PC-9 (cell line): ENCODE results near the gene PHF21B. TPM values are rescaled to one million over a fixed set of nuclear protein-coding genes. Genes with fewer than 3 reads are reported as not detected.

Experiments used
- BruUV-seq: library from RNA; stranded (reverse); fragments of 400-500 nt; replicated peaks from 2 replicates; lab custom pipeline; 2021; lab: Mats Ljungman, UMichigan
- CTCF ChIA-PET: fragments of 300-600 bp; sonication (Branson Sonifier 250); formaldehyde crosslinking; loops from one replicate; lab custom pipeline; 2022; ENCODE audit warnings: antibody characterized with exemption; lab: Charles Lee
- POLR2A ChIA-PET: fragments of 300-600 bp; sonication (Branson Sonifier 250); formaldehyde crosslinking; loops from one replicate; lab custom pipeline; 2022; ENCODE audit warnings: antibody characterized with exemption; ENCODE audit not compliant: unreplicated experiment; lab: Charles Lee
- DNase-seq, 2 experiments: peaks; one replicate each; pipeline versions ENCODE4 v3.0.0 to v3.0.0-alpha.2; 2015 to 2022; ENCODE audit warnings: mixed read lengths in 1 of 2
- H2AFZ ChIP-seq: fragments of 200-600 bp; sonication (generic); 2 replicates; pipeline ENCODE4 v1.8.1; 2017; ENCODE audit warnings: antibody characterized with exemption
- H3F3A ChIP-seq: fragments of 200-600 bp; sonication (generic); 2 replicates; pipeline ENCODE4 v1.8.1; 2017; ENCODE audit warnings: antibody characterized with exemption, mild to moderate bottlenecking, low read depth; ENCODE audit not compliant: insufficient read depth
- H3K27ac ChIP-seq: fragments of 200-600 bp; sonication (generic); 2 replicates; pipeline ENCODE4 v1.6.1; 2016; ENCODE audit warnings: mixed run types
- H3K27me3 ChIP-seq: fragments of 200-600 bp; sonication (generic); 2 replicates; pipeline ENCODE4 v1.6.1; 2016; ENCODE audit warnings: low read depth, mixed run types; ENCODE audit not compliant: insufficient read depth
- H3K36me3 ChIP-seq: fragments of 200-600 bp; sonication (generic); 2 replicates; pipeline ENCODE4 v1.6.1; 2016; ENCODE audit warnings: low read depth, mixed run types
- H3K4me1 ChIP-seq: fragments of 200-600 bp; sonication (generic); replicated peaks from 2 replicates; pipeline ENCODE4 v1.6.1; 2016; ENCODE audit warnings: mixed run types; ENCODE audit not compliant: insufficient read depth
- H3K4me2 ChIP-seq: fragments of 200-600 bp; sonication (generic); 2 replicates; pipeline ENCODE4 v1.6.1; 2017; ENCODE audit warnings: mixed run types
- H3K4me3 ChIP-seq: fragments of 200-600 bp; sonication (generic); 2 replicates; pipeline ENCODE4 v1.6.1; 2016; ENCODE audit warnings: mixed run types
- H3K79me2 ChIP-seq: fragments of 200-600 bp; sonication (generic); 2 replicates; pipeline ENCODE4 v1.6.1; 2017; ENCODE audit warnings: low read depth, mixed run types
- H3K9me2 ChIP-seq: fragments of 200-600 bp; sonication (generic); 2 replicates; pipeline ENCODE4 v1.8.1; 2017; ENCODE audit warnings: mild to moderate bottlenecking; ENCODE audit not compliant: insufficient read depth
- H3K9me3 ChIP-seq: fragments of 200-600 bp; sonication (generic); 2 replicates; pipeline ENCODE4 v1.8.1; 2016; ENCODE audit warnings: low read depth; ENCODE audit not compliant: insufficient read depth
- H4K20me1 ChIP-seq: fragments of 200-600 bp; sonication (generic); 2 replicates; pipeline ENCODE4 v1.8.1; 2017; ENCODE audit not compliant: insufficient read depth
- EZH2 ChIP-seq: fragments of 200-600 bp; sonication (generic); IDR thresholded peaks from 2 replicates; pipeline ENCODE4 v1.8.0; 2017; ENCODE audit warnings: antibody characterized with exemption, low read depth
- intact Hi-C: fragments of 100-400 bp; cut with micrococcal nuclease; formaldehyde crosslinking; loops from one replicate; pipeline ENCODE4 v1.10.0; 2022; ENCODE audit not compliant: unreplicated experiment
- total RNA-seq: library from RNA; stranded (reverse); gene quantifications from 2 replicates; pipeline ENCODE4 v1.2.3, GENCODE V29; 2021
- TF ChIP-seq, protein P1 (sequence below): fragments of 200-600 bp; sonication (generic); conservative IDR thresholded peaks from 2 replicates; pipeline ENCODE4 v1.6.1; 2017; ENCODE audit warnings: mixed run types, antibody characterized with exemption, mild to moderate bottlenecking, moderate library complexity

PHF21B gene
- total RNA-seq, 1 experiment from 2014 or later = not detected

DNA sequence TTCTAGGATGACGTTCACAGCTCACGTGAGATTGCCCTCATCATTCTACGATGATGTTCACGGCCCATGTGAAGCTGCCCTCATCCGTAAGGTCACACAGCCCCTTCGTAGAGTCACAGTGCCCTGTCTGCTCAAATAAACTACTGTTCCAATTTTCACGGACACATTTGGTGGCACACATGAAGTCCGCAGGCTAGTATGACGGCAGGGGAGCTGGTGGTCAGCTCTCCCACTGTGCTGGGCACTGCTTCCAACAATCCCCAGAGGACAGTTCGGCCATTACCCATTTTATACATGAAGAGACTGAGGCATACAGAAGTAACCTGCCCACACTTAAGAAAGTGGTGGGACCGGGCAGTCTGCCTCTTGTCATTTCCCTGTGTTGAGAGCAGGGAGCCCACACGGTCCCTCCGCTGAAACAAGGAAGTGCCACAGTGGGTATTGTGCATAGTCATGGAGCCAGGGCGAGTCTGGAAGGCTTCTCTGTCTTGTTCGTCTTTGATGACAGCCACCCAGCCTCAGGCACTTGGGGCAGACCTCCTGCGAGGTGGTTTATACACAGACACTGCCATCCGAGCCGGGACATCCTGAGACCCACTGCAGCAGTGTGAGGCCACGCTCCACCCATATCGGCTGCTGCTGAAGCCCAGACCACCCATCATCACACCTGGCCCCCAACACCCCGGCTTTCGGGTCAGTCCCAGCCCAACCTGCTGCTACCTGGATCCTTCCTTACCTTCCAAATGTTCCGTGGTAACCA, 114.3 kb downstream of the PHF21B start:
- POLR2A ChIA-PET = no interaction called here
- CTCF ChIA-PET = no interaction called here
- no peak for DNase-seq
- Histone ChIP-seq H3F3A (no peaks in the 10 kb centered on the region), H3K27ac (no peak overlapping the region), H3K4me3 (no peak overlapping the region), H3K4me2 (no peak overlapping the region), H3K27me3 (peaks cover 78% of the 10 kb centered on the region), H3K9me2 (no peaks in the 10 kb centered on the region), H4K20me1 (no peaks in the 10 kb centered on the region), H2AFZ (no peak overlapping the region), H3K9me3 (0 out of 2 replicates have a peak, but pooled peaks cover under 1% of the 10 kb centered on the region), H3K36me3 (no peaks in the 10 kb centered on the region), H3K4me1 (no peaks in the 10 kb centered on the region), H3K79me2 (no peaks in the 10 kb centered on the region)
- BruUV-seq = no TSS peak
- intact Hi-C loops = no loop called here
- TF ChIP-seq, protein P1, sequence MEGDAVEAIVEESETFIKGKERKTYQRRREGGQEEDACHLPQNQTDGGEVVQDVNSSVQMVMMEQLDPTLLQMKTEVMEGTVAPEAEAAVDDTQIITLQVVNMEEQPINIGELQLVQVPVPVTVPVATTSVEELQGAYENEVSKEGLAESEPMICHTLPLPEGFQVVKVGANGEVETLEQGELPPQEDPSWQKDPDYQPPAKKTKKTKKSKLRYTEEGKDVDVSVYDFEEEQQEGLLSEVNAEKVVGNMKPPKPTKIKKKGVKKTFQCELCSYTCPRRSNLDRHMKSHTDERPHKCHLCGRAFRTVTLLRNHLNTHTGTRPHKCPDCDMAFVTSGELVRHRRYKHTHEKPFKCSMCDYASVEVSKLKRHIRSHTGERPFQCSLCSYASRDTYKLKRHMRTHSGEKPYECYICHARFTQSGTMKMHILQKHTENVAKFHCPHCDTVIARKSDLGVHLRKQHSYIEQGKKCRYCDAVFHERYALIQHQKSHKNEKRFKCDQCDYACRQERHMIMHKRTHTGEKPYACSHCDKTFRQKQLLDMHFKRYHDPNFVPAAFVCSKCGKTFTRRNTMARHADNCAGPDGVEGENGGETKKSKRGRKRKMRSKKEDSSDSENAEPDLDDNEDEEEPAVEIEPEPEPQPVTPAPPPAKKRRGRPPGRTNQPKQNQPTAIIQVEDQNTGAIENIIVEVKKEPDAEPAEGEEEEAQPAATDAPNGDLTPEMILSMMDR = no peak
- TF ChIP-seq EZH2 = no peak

DNA sequence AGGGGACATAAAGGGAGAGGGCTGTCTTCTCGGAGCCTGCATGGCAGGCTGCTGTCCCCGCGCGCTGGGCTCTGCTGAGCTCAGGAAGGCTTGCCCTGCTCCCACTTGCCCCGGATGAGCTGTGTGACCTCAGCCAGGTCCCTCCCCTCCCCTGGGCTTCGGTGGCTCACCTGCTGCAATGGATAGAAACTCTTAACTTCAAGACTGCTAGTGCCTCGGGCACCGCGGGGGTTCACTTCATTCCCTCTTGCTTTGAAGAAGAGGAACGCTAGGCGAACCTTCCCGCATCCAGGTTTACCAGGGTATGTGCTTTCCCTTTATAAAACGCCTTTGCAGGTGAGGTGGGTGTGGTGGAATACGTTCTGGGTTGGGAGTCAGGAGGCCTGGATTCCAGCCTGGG, 115.0 kb downstream of the PHF21B start:
- intact Hi-C loops = no loop called here
- Histone ChIP-seq H3K4me2 (no peak overlapping the region), H3K9me3 (no peaks in the 10 kb centered on the region), H3K9me2 (no peaks in the 10 kb centered on the region), H3K27ac (no peak overlapping the region), H3F3A (no peaks in the 10 kb centered on the region), H3K4me3 (no peak overlapping the region), H3K27me3 (peaks cover 71% of the 10 kb centered on the region), H3K79me2 (no peaks in the 10 kb centered on the region), H2AFZ (no peak overlapping the region), H4K20me1 (no peaks in the 10 kb centered on the region), H3K36me3 (no peaks in the 10 kb centered on the region), H3K4me1 (no peaks in the 10 kb centered on the region)
- BruUV-seq = no TSS peak
- ChIA-PET CTCF (no interaction called here), POLR2A (no interaction called here)
- no peak for TF ChIP-seq EZH2
- TF ChIP-seq, protein P1 = no peak
- no peak for DNase-seq

DNA sequence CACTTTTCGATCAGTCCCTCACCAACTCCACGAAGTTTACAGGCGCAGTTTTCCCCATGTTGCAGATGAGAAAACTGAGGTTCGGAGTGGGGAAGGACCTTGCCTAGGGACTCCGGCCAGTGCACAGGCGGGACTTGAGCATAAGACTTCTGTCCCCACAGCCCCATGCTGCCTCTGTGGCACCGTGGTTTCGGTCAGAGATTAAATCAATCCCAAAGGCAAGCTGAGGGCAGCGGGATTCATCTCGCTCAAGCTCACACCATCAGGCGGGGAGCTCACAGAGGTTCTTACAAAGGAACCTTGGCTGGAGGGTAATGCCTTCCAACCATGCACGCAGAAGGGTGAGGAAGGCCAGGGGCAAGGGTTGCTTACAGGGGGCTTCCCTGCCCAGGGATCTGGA, 115.5 kb downstream of the PHF21B start:
- Histone ChIP-seq H3K27ac (no peak overlapping the region), H3K9me3 (no peaks in the 10 kb centered on the region), H3K36me3 (no peaks in the 10 kb centered on the region), H2AFZ (no peak overlapping the region), H3K9me2 (no peaks in the 10 kb centered on the region), H3K4me2 (no peak overlapping the region), H3F3A (no peaks in the 10 kb centered on the region), H4K20me1 (no peaks in the 10 kb centered on the region), H3K4me1 (no peaks in the 10 kb centered on the region), H3K27me3 (peaks cover 68% of the 10 kb centered on the region), H3K79me2 (no peaks in the 10 kb centered on the region), H3K4me3 (no peak overlapping the region)
- ChIA-PET POLR2A (no interaction called here), CTCF (no interaction called here)
- BruUV-seq = no TSS peak
- TF ChIP-seq EZH2 = no peak
- TF ChIP-seq, protein P1 = no peak
- DNase-seq = no peak
- intact Hi-C loops = no loop called here
